Tibial nerve (tissue), 4 donors: ENCODE data around the gene GNGT2. TPM values are rescaled to one million over a fixed set of nuclear protein-coding genes. Genes with fewer than 3 reads are reported as not detected.

Source experiments
- DNase-seq, 2 donors: peaks; one replicate each; pipeline ENCODE4 v3.0.0-alpha.2; 2019; ENCODE audit warnings: low spot score in 2 of 2
- H3K27ac ChIP-seq, 4 donors: fragments of 200-600 bp; sonication (generic) in 3 of 4; one replicate each; pipeline ENCODE4 v1.5.1; 2017 to 2019; ENCODE audit warnings: mild to moderate bottlenecking in 1 of 4
- H3K27me3 ChIP-seq, 2 donors: fragments of 200-600 bp; sonication (generic) in 1 of 2; one replicate each; pipeline versions ENCODE4 v1.5.1 to v1.6.0; 2017 to 2019
- H3K36me3 ChIP-seq, 3 donors: fragments of 200-600 bp; sonication (generic); one replicate each; pipeline ENCODE4 v1.5.1; 2018 to 2019
- H3K4me1 ChIP-seq, 4 donors: fragments of 200-600 bp; sonication (generic) in 3 of 4; one replicate each; pipeline ENCODE4 v1.5.1; 2017 to 2019
- H3K4me3 ChIP-seq, 4 donors: fragments of 200-600 bp; sonication (generic) in 3 of 4; one replicate each; pipeline ENCODE4 v1.5.1; 2017 to 2019; ENCODE audit warnings: mild to moderate bottlenecking in 1 of 4, moderate library complexity in 1 of 4
- H3K9me3 ChIP-seq, 4 donors: fragments of 200-600 bp; sonication (generic) in 3 of 4; one replicate each; pipeline ENCODE4 v1.5.1; 2017 to 2019
- CTCF ChIP-seq, 5 experiments: fragments of 200-600 bp in 3 of 5; fragments of 450-650 bp in 2 of 5; sonication (generic) in 3 of 5; IDR thresholded peaks; one replicate each; pipeline ENCODE4 v1.5.1; 2016 to 2019; ENCODE audit warnings: antibody characterized with exemption in 5 of 5, mild to moderate bottlenecking in 3 of 5, moderate library complexity in 2 of 5
- EP300 ChIP-seq, 2 donors: sonication (generic); formaldehyde crosslinking; IDR thresholded peaks; one replicate each; pipeline ENCODE4 v1.6.1; 2017; ENCODE audit warnings: antibody characterized with exemption in 2 of 2, mild to moderate bottlenecking in 1 of 2
- POLR2A ChIP-seq, 2 donors: fragments of 450-650 bp; IDR thresholded peaks; one replicate each; pipeline ENCODE4 v1.6.1; 2017; ENCODE audit warnings: antibody characterized with exemption in 2 of 2, mild to moderate bottlenecking in 2 of 2, moderate library complexity in 2 of 2
- WGBS, 2 donors: methylation state at CpG; one replicate each; pipeline ENCODE4 v1.1.5; 2018; 5-methylcytosine and 5-hydroxymethylcytosine counted together
- total RNA-seq, 4 donors: library from RNA; depleted of rRNA; stranded (reverse); fragments of >200 nt; gene quantifications; one replicate each; pipeline ENCODE4 v1.1.0, GENCODE V29; 2016

Gene GNGT2
- total RNA-seq, 4 donors from 2014 or later: 1.2 TPM; not detected in 3

- Histone ChIP-seq H3K36me3 (no peaks in the 10 kb centered on the region), H3K27ac (peak overlapping the region; percentile 95 to 99 (median 98)), H3K27me3 (no peaks in the 10 kb centered on the region), H3K4me3 (peak overlapping the region; percentile 71 to 80 (median 78)), H3K9me3 (no peaks in the 10 kb centered on the region), H3K4me1 (peaks cover 0 to 7% (median 0%) of the 10 kb centered on the region in 4 donors)
- DNase-seq: peak; percentile 31 to 62
- TF ChIP-seq POLR2A (IDR thresholded peaks at IDR 0.05): peak in 1 of 2 donors; percentile 47
- no peak for TF ChIP-seq CTCF (IDR thresholded peaks at IDR 0.05)
- TF ChIP-seq EP300 (IDR thresholded peaks at IDR 0.05): peak in 1 of 2 donors; percentile 66
- 5 to 9% methylated on average over 21 of the region's 21 CpGs for WGBS, 2 donors
Measured at GRCh38 chr17:49193513-49194296, 16.7 kb downstream of the GNGT2 start.

GRCh38 chr17:49191917-49192741, 18.2 kb downstream of the GNGT2 start:
- peak overlapping the region; percentile 95 to 99 (median 98) for H3K27ac ChIP-seq
- H3K9me3 ChIP-seq: no peaks in the 10 kb centered on the region
- H3K36me3 ChIP-seq: no peaks in the 10 kb centered on the region
- peak; percentile 94 to 97 for DNase-seq
- peaks cover 0 to 7% (median 0%) of the 10 kb centered on the region in 4 donors for H3K4me1 ChIP-seq
- peak in 1 of 2 donors; percentile 31 for TF ChIP-seq POLR2A (IDR thresholded peaks at IDR 0.05)
- TF ChIP-seq CTCF (IDR thresholded peaks at IDR 0.05): peak; percentile 20 to 32 (median 26)
- peak in 1 of 2 donors; percentile 55 for TF ChIP-seq EP300 (IDR thresholded peaks at IDR 0.05)
- H3K27me3 ChIP-seq: no peaks in the 10 kb centered on the region
- peak overlapping the region; percentile 71 to 80 (median 78) for H3K4me3 ChIP-seq
- 0% methylated on average over 37 to 53 of the region's 53 CpGs for WGBS, 2 donors

- H3K27me3 ChIP-seq: no peaks in the 10 kb centered on the region
- 8 to 9% methylated on average over 8 of the region's 8 CpGs for WGBS, 2 donors
- peak overlapping the region; percentile 71 to 80 (median 78) for H3K4me3 ChIP-seq
- H3K36me3 ChIP-seq: no peaks in the 10 kb centered on the region
- TF ChIP-seq POLR2A (IDR thresholded peaks at IDR 0.05) (no peak), CTCF (IDR thresholded peaks at IDR 0.05) (no peak), EP300 (IDR thresholded peaks at IDR 0.05) (no peak)
- peaks cover 0 to 7% (median 0%) of the 10 kb centered on the region in 4 donors for H3K4me1 ChIP-seq
- H3K27ac ChIP-seq: peak overlapping the region; percentile 95 to 99 (median 98)
- no peak for DNase-seq
- H3K9me3 ChIP-seq: no peaks in the 10 kb centered on the region
Measured at GRCh38 chr17:49191409-49191916, 18.9 kb downstream of the GNGT2 start.

GRCh38 chr17:49190932-49191331, 19.4 kb downstream of the GNGT2 start:
- no peaks in the 10 kb centered on the region for H3K27me3 ChIP-seq
- H3K9me3 ChIP-seq: no peaks in the 10 kb centered on the region
- peaks cover 0 to 7% (median 0%) of the 10 kb centered on the region in 4 donors for H3K4me1 ChIP-seq
- 62 to 77% methylated on average over 3 to 4 of the region's 4 CpGs for WGBS, 2 donors
- no peak overlapping the region for H3K4me3 ChIP-seq
- peak overlapping the region in 1 of 4 donors; percentile 95 for H3K27ac ChIP-seq
- no peaks in the 10 kb centered on the region for H3K36me3 ChIP-seq
- DNase-seq: no peak
- TF ChIP-seq CTCF (IDR thresholded peaks at IDR 0.05) (no peak), POLR2A (IDR thresholded peaks at IDR 0.05) (no peak), EP300 (IDR thresholded peaks at IDR 0.05) (no peak)
